GM21390 (cell line): ENCODE results near the gene GUCY1A2.
"Not testable (repeated sequence)": the region's sequence is repeated elsewhere in the genome, so short reads cannot be mapped to it uniquely, and the experiment has no call there.

Source experiments
- ATAC-seq: cut with Tn5 transposase; IDR thresholded peaks from one replicate; pipeline ENCODE4 v1.9.1; 2021; ENCODE audit not compliant: unreplicated experiment

Gene GUCY1A2

DNA sequence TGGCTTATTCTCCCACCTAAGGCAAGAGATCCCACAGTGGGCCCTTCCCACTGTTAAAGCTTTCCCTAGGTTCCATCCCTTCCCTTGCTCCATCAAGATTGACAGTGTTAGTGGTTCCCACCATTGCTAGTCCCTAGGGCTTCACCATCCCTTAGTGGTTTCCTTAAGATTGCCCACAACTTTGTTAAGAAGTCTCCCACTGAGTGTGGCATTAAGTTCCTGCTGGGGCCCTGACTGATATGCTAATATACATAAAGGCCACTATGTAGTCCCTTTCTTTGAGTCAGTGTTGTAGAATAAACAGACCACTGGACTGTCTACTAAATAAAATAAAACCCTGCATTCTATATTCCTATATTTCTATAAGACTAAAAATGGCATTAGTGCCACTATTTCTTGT, 176.1 kb downstream of the GUCY1A2 start:
- no peak for ATAC-seq

DNA sequence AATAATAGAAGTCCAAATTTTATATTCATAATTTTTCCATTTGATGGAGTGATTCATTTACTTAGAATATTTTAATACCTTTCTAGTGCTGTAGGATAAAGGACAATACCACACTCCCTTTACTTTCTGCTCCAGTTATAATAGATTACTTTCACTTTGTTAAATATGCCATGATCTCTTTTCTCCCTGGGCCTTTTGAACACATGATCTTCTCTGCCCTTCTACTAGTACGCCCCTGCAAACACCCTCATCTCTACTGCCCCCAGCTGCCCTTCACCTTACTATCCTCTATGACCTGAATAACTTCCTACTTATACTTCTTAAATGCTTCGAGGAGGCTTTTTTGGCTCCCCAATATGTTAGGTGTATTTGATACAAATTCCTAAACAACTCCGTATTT, 177.3 kb downstream of the GUCY1A2 start:
- ATAC-seq: no peak

DNA sequence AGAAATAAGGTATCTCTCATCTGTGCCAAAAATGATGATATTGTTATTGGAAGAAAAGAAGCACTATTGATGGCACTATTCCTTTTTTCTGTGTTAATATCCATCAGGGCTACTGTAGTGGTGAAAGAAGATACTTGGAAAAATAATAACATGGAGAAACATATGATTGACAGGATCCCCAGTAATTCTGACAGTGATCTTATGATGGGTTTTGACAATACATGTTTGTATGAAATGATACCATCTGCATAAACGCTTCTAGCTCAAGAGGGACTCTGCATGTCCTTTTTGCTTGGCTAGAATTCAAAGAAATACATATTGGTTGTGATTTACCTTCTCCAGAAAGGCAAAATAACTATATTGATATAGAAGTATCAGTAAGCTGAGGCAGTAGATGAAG, 178.1 kb downstream of the GUCY1A2 start:
- ATAC-seq: no peak

DNA sequence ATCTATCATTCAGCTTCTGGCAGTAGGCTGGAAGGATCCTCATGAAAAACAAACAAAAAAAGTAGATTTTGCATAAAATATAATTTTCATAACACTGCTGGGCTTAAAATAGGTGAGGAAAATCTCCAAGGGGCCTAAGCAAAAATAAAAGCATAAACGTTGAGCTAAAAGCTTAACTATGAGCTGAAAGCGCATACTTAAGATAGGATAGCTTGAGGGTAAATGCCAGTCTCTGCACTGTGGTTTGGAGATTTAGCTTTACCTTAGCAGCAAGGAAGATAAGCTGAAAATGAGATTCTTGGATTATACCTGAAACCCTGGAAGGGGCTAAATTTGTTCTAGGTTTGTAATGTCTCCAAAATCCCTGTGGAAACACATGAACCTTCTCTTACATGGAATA, 183.7 kb downstream of the GUCY1A2 start:
- ATAC-seq: no peak

DNA sequence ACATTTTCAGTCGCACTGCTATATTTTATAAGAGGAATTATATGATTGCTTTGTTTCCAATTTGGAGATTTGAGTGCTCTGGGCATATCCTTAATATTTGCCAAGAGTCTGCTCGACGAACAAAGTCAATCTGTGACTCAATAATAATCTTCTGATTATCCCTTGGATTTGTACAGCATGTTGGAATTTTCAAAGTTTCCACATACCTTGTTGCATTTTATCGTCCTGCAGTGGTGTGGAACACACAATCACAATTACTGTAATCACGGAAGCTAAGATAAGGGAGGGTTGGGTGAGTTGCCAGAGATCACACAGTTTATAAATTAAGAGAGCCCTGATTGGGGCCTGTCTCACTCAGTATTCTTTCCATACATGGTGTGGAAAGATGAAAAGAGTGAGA, 189.3 kb downstream of the GUCY1A2 start:
- ATAC-seq: no peak

DNA sequence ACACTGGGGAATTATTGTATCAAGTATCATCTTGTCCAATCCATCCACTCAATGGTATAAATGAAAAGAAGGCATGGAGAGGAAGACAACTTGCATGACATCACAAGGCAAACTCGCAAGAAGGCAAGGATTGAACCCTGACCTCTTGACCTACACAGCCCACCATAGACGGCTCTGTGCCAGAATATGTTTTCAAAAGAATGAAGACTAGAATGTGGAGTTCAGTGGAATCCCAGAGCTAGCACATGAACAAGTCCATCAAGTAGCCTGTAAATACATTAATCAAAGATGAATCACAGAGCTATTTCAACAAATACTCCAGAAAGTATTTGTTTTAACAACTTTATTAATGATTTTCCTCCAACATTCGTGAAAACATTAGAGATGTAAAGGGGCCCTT, 189.7 kb downstream of the GUCY1A2 start:
- ATAC-seq: no peak

DNA sequence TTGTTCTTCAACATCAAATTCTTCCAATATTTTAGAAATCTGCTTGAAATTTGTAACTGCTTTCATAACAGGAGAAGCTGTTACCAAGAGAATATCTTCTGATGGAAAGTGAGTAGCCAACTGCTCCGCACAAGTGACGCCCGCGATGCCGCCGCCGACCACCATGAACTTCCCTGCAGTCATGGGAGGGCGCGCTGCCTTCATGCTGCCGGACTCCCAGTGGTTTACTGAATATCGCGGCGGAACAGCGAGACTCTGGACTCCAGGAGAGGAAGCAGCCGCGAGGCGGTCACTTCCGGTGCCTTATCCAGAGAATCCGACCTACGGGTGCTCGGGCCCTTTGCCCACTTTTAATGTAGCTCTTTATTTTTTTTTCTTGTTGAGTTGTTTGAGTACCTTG, 190.6 kb downstream of the GUCY1A2 start:
- ATAC-seq: no peak

DNA sequence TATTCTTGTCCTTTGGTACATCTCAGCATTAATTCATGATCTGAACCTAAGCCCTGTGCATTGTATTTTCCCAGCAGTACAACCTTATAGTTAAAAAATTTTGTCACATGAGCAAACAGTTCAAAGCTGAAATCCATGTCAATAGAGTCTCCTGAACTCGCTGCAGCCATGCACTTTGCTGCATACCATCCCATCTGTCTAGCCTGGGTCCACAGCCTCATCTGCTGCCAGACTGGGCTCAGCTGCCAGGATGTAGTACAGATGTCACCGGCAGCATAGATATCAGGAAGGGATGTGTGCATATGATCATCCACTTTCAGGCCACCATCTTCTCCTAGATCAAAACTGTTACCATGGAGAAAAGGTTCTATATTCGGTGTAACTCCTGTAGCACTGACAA, 191.7 kb downstream of the GUCY1A2 start:
- not testable (repeated sequence) for ATAC-seq

DNA sequence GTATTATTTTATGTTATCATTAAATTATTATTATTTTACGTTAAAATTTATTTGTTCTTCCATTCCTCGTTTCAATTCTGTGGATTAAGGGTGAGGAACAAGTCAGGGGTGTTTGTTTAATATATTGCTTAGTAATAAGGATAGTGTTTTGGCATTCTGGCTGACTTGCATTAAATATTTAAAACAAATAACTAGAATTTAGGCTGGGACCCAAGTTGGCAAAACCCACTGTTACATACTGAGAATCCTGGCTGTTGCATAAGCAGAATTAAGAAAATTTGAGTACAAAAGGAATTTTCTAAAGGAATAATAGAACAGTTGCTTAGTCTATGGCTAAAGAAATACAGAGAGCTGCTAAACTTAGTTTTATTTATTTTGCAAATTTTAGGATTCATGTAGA, 196.4 kb downstream of the GUCY1A2 start:
- ATAC-seq: no peak

DNA sequence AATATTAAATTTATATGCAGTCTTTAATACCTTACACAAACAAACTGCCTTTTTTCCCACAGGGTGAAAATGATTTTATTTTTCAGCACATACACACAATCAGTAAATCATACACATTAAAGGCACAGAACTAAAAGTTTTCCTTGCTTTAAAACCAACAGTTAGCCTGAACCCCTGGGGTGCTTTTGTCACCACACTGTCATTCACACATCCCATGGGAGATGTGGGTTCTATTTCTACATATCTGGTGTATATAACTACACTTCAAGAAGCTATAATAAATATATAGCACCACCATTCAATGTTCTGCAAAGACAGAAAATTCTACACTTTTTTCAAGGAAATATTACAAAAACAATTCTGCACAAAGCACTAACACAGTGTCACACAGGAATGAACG, 197.0 kb downstream of the GUCY1A2 start:
- ATAC-seq: no peak

DNA sequence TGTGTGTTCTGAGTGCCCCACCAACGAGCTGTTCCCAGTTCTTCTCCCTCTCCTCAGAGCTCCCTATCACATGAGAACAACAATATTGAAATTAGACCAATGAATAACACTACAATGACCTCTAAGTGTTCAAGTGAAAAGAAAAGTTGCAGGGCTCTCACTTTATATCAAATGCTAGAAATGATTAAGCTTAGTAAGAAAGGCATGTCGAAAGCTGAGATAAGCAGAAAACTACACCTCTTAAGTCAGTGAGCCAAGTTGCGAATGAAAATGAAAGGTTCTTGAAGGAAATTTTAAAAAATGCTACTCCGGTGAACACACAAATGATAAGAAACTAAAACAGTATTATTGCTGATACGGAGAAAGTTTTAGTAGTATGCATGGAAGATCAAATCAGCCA, 199.8 kb downstream of the GUCY1A2 start:
- no peak for ATAC-seq

DNA sequence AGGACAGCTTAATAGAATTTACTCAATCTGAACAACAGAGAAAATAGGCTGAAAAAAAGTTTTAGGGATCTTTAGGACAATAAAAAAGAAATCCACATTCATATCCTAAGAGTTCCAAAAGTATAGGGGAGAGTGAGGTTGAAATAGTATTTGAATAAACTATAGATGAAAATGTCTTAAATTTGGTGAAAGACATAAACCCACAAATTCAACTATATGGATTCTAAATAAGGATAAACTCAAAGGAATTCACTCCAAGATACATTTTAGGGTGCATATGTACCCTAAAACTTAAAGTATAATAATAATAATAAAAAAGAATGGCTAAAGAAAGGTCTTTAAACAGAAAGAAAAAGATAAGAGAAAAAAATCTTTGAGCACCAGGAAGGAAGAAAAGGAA, 203.1 kb downstream of the GUCY1A2 start:
- ATAC-seq: no peak

DNA sequence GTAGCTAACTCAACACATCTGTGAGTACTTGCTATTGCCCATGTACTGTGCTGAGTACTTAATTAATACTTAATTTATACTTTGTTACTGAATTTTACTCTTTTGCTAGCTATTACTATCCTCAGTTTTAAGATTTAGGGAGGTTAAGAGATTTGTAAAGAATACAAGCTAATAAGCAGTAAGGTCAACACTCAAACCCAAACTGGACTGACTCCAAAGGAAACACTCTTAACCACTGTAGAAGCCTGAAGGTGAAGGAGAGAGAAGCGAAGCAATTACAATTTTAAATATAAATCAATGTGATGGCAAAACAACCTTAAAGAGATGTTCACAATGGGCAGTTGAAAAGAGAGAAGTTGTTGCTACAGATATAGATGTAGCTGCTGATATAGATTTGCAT, 204.5 kb downstream of the GUCY1A2 start:
- no peak for ATAC-seq

DNA sequence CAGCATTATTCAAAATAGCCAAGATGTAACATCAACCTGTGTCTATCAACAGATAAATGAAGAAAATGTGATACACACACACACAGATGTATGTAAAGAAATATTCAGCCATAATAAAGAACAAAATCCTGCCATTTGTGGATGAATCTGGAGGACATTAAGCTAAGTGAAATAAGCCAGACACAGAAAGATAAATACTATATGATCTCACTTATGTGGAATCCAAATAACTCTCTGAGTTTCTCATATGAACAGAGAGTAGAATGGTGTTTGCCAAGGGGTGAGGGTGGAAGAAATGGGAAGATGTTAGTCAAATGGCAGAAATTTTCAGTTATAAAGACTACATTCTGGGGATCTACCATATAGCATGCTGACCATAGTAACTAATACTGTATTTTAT, 224.2 kb downstream of the GUCY1A2 start:
- no peak for ATAC-seq

DNA sequence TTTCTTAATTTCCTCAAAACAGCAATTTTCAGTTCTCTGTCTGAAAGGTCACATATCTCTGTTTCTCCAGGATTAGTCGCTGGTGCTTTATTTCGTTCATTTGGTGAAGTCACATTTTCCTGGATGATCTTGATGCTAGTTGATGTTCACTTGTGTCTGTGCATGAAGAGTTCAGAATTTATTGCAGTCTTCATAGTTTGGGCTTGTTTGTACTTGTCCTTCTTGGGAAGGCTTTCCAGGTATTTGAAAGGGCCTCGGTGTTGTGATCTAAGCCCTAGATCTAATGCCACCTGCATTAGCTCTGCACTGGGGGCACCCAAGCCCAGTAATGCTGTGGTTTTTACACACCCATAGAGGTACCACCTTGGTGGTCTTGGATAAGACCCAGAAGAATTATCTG, 228.9 kb downstream of the GUCY1A2 start:
- ATAC-seq: no peak

DNA sequence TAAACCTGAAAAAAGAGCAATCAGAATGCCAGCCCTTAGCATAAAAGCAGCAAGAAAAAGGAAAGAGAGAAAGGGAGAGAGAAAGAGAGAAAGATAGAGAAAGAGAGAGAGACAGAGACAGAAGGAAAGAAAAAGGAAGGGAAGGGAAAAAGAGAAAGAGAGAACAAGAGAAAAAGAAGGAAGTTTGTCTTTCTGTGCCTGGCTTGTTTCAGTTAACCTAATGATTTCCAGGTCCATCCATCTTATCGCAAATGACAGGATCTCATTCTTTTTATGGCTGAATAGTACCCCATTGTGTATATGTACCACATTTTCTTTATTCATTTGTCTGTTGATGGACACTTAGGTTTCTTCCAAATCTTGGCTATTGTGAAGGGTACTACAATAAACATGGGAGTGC, 230.8 kb downstream of the GUCY1A2 start:
- ATAC-seq: no peak

DNA sequence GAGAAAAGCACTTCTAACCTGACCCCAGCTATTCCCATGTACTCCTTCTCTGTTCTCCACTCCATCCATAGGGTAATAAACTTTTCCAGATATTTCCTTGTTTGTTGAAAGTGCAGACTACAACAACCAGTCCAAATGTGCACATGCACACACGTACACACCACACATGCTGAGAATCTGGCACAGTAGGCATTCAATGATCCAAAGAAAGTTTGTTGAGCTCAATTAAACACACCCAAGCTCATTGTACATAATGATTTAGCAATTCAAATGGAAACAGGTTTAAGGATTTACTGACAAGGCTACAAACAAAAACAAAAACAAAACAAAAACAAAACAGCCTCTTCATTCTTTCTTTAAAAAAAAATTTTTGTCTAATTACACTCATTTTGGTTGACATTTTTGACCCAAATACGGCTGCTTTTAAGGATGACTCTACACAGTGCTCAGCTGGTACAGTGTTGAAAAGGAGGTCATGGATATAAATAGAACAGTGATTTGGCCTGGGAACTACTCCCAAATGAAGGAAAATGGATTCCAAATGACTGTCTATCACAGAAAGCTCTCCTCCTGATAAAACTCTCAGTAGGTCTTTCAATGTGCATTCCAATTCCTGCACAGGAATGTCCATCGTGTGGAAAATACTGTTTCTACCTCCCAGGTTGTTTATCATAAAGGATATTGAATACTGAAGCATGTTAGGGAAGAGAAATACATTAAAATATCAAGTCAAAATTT, 232.2 kb downstream of the GUCY1A2 start:
- no peak for ATAC-seq

DNA sequence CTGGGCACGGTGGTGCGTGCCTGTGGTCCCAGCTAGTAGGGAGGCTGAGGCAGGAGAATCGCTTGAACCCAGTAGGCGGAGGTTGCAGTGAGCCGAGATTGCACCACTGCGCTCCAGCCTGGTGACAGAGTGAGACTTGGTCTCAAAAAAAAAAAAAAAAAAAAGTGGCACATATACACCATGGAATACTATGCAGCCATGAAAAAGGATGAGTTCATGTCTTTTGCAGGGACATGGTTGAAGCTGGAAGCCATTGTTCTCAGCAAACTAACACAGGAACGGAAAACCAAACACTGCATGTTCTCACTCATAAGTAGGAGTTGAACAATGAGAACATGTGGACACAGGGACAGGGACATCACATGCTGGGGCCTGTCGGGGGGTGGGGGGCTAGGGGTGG, 241.0 kb downstream of the GUCY1A2 start:
- not testable (repeated sequence) for ATAC-seq

DNA sequence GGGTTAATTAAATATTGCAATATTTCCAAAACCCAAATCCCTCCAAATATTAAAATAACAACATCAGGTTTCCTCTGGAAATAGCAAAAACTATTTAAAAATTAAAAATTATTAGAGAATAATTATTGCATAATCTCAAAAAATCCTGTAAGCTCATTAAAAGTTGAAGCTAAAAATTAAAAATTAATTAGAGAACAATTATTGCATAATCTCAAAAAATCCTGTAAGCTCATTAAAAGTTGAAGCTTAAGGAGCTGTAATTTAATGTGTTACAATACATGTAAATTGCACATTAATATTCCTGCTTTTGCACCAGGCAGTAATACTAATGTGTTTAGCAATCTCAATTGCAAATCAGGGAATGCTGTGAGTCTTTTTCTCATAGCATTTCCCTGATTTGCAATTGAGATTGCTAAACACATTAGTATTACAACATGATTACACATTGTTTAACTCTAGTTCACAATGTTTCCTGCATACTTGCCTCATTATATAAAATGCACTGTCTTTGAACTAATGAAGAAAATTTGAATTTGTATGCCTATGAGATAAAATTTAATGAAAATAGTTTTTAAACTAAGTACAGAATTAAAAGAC, 247.7 kb downstream of the GUCY1A2 start:
- ATAC-seq: no peak

DNA sequence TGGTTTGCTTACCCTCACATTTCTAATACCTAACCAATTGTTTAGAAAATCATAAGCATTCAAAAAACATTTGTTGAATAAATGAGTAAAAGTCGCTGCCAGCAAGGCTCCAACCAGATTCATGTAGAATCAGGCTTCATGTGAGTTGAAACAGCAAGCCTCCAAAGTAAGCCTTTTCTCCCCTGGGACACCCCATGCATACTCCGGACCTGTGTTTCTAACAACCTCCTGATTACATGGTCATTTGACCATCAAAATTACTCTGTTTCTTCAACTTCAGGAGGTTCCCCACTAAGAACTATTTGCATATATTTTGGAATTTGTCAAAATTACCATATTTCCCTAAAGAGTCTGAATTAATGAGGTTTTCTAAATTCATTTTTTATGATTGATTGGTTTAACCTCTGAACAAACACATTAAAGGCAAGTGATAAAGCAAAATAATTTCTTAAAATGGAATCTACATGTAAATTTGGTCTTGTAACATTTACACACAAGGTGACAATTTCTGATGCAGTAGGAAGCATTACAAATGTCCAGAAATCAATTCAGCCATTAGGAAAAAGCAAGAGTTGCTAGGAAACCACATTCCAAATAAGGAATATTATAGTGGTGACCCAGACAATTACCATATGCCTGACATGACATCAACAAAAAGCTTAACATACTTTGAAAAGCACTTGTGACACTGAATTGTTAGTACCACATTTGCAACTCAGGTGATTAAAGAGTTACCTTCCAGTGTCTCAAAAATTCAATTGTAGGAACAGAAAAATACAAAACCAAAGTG, 252.6 kb downstream of the GUCY1A2 start:
- ATAC-seq: no peak

DNA sequence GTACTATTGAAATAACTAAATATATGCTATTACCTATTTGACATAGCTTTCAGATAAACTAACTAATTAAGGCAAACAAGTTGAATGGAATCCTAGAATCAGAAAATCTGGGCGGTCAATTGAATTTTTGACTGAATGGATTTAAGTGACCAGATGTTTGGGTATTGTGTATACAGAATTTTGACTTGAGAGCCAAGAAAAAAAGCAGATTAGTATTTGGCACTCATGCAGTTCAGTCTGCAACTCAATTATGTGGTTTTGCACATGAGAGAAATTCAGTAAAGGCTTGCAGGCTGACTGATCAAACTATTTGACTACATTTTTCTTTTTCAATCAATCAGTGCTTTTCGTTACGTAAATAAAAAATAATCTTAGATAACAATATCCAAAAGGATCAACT, 254.8 kb downstream of the GUCY1A2 start:
- ATAC-seq: no peak

DNA sequence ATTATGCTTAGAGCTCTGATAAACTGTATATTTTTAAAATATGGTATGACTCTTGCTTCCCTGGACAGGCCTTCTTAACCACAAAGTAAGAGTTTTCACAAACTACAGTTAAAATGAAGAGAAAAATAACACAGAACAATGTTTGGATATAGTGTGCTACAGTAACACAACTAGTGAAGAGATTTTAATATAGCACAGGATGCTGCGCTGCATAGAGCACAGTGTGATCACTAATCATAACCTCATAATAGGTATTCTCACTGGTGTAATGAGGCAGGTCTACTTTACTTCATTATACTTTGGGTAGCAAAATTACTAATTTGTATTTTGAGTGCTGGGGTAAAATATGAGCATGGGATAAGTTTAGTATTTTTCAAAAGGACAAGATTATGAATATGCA, 256.5 kb downstream of the GUCY1A2 start:
- no peak for ATAC-seq
